HepG2 (cell line): ENCODE data around the gene RBCK1. TPM values are rescaled to one million over a fixed set of nuclear protein-coding genes. Genes with fewer than 3 reads are reported as not detected.
A peak's percentile ranks its signal among the peaks of the same experiment; 100 is the strongest.

Experiments used
- ATM ChIP-seq: fragments of 450-650 bp; IDR thresholded peaks from 2 replicates; pipeline ENCODE4 v1.7.1; 2017; ENCODE audit warnings: mild to moderate bottlenecking, borderline replicate concordance
- FOXK2 ChIP-seq: fragments of 450-650 bp; IDR thresholded peaks from 2 replicates; pipeline ENCODE4 v1.6.1; 2016
- NFYC ChIP-seq: IDR thresholded peaks from 2 replicates; pipeline ENCODE4 v1.6.1; 2016; ENCODE audit warnings: missing genetic modification reagents, missing compliant biosample characterization
- RBM22 ChIP-seq: fragments of 200-400 bp; formaldehyde crosslinking; optimal IDR thresholded peaks from 2 replicates; pipeline ENCODE3; 2017; ENCODE audit warnings: mild to moderate bottlenecking, low read length, moderate library complexity
- SP1 ChIP-seq, 2 experiments: fragments of 450-650 bp in 1 of 2; sonication (generic) in 1 of 2; formaldehyde crosslinking in 1 of 2; IDR thresholded peaks; 2 replicates each; pipeline versions ENCODE4 v1.4.0 to v1.6.1; 2016 to 2020; ENCODE audit warnings: missing genetic modification reagents in 1 of 2
- SP4 ChIP-seq: sonication (generic); formaldehyde crosslinking; IDR thresholded peaks from 2 replicates; pipeline ENCODE4 v1.8.1; 2023; ENCODE audit warnings: mild to moderate bottlenecking, missing genetic modification reagents
- ZMYM4 ChIP-seq: sonication (generic); formaldehyde crosslinking; IDR thresholded peaks from 2 replicates; pipeline ENCODE4 v1.8.1; 2023; ENCODE audit warnings: mild to moderate bottlenecking, missing genetic modification reagents
- ZNF124 ChIP-seq: sonication (generic); formaldehyde crosslinking; IDR thresholded peaks from 2 replicates; pipeline ENCODE4 v1.4.0; 2020; ENCODE audit warnings: missing genetic modification reagents
- ZNF598 ChIP-seq: sonication (generic); formaldehyde crosslinking; IDR thresholded peaks from 2 replicates; pipeline ENCODE4 v1.5.1; 2020; ENCODE audit warnings: mild to moderate bottlenecking, missing genetic modification reagents, borderline replicate concordance
- ZZZ3 ChIP-seq: sonication (generic); formaldehyde crosslinking; IDR thresholded peaks from 2 replicates; pipeline ENCODE4 v1.4.0; 2020; ENCODE audit warnings: missing genetic modification reagents, mild to moderate bottlenecking, borderline replicate concordance
- polyA plus RNA-seq, 8 experiments: library from polyadenylated mRNA; depleted of rRNA in 3 of 8; stranded (reverse) in 7 of 8; unstranded in 1 of 8; fragments of >200 nt; fragmentation: Illumina TruSeq in 4 of 8; extraction: Trizol in 4 of 8; gene quantifications; 2 replicates each; pipeline versions ENCODE4 v1.2.1 to v1.2.3, GENCODE V29; 2011 to 2016; ENCODE audit warnings: low read depth in 4 of 8, missing spikeins in 1 of 8, mixed read lengths in 1 of 8; ENCODE audit not compliant: insufficient read depth in 1 of 8
- total RNA-seq, 5 experiments: library from RNA; depleted of rRNA; stranded (reverse); fragments of >200 nt; fragmentation: Illumina TruSeq; extraction: Trizol; gene quantifications; 2 replicates each; pipeline ENCODE4 v1.2.3, GENCODE V29; 2016; ENCODE audit warnings: low read depth in 1 of 5
- TF ChIP-seq, protein P1 (sequence below), 2 experiments: sonication (generic) in 1 of 2; formaldehyde crosslinking in 1 of 2; IDR thresholded peaks; 2 replicates each; pipeline versions ENCODE4 v1.4.0 to v1.6.1; 2016 to 2020; ENCODE audit warnings: borderline replicate concordance in 1 of 2, low read depth in 1 of 2, mild to moderate bottlenecking in 1 of 2, missing genetic modification reagents in 1 of 2
- TF ChIP-seq, protein P2 (sequence below): sonication (generic); formaldehyde crosslinking; IDR thresholded peaks from 2 replicates; pipeline ENCODE4 v1.5.1; 2020; ENCODE audit warnings: mild to moderate bottlenecking, missing genetic modification reagents
- TF ChIP-seq, protein P3 (sequence below): sonication (generic); formaldehyde crosslinking; conservative IDR thresholded peaks from 2 replicates; pipeline ENCODE4 v1.4.0; 2020; ENCODE audit warnings: missing genetic modification reagents
- TF ChIP-seq, protein P4 (sequence below): IDR thresholded peaks from 2 replicates; pipeline ENCODE4 v1.6.1; 2016; ENCODE audit warnings: control low read depth
- TF ChIP-seq, protein P5 (sequence below): sonication (generic); formaldehyde crosslinking; IDR thresholded peaks from 2 replicates; pipeline ENCODE4 v1.4.0; 2020; ENCODE audit warnings: mild to moderate bottlenecking, missing genetic modification reagents
- TF ChIP-seq, protein P6 (sequence below): sonication (generic); formaldehyde crosslinking; IDR thresholded peaks from 2 replicates; pipeline ENCODE4 v1.8.0; 2022; ENCODE audit warnings: missing genetic modification reagents, low read depth, mild to moderate bottlenecking, borderline replicate concordance

The RBCK1 gene
- total and polyA plus RNA-seq, 2 of the 13 experiments (the other 11 are each of a cell fraction or from before 2014, with no cell fraction given) = 149 to 215 TPM

DNA sequence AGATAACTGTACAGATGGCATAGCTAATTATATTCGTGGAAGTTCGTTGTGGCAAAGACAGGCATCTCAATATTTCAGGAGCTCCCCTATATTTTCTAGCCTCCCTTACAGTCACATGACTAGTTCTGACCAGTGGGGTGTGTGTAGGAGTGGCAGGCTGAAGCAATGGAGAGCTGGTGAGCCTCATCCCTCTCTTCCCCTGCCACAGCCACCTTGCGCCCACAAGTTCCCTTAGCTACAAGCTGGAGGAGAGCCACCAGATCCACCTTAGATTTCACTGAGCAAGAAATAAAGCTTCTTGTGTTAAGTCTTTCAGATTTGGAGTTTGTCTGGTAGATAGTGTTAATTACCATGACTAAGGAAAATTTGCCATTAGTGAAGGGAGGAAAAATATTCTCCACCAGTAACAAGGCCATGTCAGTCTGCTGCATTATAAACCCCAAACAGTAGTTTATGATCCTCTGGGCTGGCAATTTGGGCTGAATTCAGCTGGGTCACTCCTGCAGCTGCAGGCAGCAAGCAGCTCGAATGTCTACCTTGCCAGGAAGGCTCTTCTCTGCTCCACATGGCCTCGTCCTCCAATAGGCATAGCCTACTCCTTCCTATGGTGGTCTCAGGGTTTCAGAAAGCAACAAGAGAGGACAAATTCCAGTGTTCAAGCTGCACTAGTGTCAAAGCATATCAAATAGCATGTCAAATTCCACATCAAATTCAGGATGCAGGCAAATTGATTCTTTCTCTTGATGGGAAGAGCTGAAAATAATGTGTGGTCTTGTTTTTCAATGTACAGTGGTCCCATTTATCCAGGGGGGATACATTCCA, 7.4 kb upstream of the RBCK1 start (continued):
- TF ChIP-seq, protein P1, sequence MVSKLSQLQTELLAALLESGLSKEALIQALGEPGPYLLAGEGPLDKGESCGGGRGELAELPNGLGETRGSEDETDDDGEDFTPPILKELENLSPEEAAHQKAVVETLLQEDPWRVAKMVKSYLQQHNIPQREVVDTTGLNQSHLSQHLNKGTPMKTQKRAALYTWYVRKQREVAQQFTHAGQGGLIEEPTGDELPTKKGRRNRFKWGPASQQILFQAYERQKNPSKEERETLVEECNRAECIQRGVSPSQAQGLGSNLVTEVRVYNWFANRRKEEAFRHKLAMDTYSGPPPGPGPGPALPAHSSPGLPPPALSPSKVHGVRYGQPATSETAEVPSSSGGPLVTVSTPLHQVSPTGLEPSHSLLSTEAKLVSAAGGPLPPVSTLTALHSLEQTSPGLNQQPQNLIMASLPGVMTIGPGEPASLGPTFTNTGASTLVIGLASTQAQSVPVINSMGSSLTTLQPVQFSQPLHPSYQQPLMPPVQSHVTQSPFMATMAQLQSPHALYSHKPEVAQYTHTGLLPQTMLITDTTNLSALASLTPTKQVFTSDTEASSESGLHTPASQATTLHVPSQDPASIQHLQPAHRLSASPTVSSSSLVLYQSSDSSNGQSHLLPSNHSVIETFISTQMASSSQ (IDR thresholded peaks at IDR 0.05; ENCODE audit: low read depth) = no peak; the same call in 1 of the 2 replicates
- TF ChIP-seq, protein P1 (CRISPR knock-in tag; IDR thresholded peaks at IDR 0.05; ENCODE audit: borderline replicate concordance) = no peak
- TF ChIP-seq, protein P2, sequence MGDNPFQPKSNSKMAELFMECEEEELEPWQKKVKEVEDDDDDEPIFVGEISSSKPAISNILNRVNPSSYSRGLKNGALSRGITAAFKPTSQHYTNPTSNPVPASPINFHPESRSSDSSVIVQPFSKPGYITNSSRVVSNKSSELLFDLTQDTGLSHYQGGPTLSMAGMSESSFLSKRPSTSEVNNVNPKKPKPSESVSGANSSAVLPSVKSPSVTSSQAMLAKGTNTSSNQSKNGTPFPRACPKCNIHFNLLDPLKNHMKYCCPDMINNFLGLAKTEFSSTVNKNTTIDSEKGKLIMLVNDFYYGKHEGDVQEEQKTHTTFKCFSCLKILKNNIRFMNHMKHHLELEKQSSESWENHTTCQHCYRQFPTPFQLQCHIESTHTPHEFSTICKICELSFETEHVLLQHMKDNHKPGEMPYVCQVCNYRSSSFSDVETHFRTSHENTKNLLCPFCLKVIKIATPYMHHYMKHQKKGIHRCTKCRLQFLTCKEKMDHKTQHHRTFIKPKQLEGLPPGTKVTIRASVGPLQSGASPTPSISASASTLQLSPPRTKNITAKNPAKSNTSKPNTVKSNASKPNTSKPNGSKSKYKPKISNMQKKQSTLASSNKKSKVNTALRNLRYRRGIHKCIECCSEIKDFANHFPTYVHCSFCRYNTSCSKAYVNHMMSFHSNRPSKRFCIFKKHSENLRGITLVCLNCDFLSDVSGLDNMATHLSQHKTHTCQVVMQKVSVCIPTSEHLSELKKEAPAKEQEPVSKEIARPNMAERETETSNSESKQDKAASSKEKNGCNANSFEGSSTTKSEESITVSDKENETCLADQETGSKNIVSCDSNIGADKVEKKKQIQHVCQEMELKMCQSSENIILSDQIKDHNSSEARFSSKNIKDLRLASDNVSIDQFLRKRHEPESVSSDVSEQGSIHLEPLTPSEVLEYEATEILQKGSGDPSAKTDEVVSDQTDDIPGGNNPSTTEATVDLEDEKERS = no peak
- TF ChIP-seq, protein P3, sequence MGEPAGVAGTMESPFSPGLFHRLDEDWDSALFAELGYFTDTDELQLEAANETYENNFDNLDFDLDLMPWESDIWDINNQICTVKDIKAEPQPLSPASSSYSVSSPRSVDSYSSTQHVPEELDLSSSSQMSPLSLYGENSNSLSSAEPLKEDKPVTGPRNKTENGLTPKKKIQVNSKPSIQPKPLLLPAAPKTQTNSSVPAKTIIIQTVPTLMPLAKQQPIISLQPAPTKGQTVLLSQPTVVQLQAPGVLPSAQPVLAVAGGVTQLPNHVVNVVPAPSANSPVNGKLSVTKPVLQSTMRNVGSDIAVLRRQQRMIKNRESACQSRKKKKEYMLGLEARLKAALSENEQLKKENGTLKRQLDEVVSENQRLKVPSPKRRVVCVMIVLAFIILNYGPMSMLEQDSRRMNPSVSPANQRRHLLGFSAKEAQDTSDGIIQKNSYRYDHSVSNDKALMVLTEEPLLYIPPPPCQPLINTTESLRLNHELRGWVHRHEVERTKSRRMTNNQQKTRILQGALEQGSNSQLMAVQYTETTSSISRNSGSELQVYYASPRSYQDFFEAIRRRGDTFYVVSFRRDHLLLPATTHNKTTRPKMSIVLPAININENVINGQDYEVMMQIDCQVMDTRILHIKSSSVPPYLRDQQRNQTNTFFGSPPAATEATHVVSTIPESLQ (CRISPR knock-in tag) = no peak
- TF ChIP-seq, protein P4, sequence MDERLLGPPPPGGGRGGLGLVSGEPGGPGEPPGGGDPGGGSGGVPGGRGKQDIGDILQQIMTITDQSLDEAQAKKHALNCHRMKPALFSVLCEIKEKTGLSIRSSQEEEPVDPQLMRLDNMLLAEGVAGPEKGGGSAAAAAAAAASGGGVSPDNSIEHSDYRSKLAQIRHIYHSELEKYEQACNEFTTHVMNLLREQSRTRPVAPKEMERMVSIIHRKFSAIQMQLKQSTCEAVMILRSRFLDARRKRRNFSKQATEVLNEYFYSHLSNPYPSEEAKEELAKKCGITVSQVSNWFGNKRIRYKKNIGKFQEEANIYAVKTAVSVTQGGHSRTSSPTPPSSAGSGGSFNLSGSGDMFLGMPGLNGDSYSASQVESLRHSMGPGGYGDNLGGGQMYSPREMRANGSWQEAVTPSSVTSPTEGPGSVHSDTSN (CRISPR knock-in tag) = 0 out of 2 replicates have a peak, but pooled peaks have one; percentile 16
- peak; percentile 37; the same call in 1 of the 2 replicates for TF ChIP-seq ZMYM4 (CRISPR knock-in tag)
- TF ChIP-seq, protein P5, sequence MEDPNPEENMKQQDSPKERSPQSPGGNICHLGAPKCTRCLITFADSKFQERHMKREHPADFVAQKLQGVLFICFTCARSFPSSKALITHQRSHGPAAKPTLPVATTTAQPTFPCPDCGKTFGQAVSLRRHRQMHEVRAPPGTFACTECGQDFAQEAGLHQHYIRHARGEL (CRISPR knock-in tag) = no peak
- peak; percentile 98 for TF ChIP-seq RBM22
- peak; percentile 19; the same call in 1 of the 2 replicates for TF ChIP-seq ZNF124
- no peak for TF ChIP-seq ATM
- TF ChIP-seq SP1 (IDR thresholded peaks at IDR 0.05) = no peak
- TF ChIP-seq SP1 (CRISPR knock-in tag; IDR thresholded peaks at IDR 0.05) = no peak; the same call in 1 of the 2 replicates
- TF ChIP-seq, protein P6, sequence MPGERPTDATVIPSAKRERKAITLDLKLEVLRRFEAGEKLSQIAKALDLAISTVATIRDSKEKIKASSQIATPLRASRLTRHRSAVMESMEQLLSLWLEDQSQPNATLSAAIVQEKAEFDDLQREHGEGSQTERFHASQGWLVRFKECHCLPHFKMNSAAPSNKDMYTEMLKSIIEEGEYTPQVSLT = no peak
- TF ChIP-seq ZNF598 (CRISPR knock-in tag) = peak; percentile 71; the same call in 1 of the 2 replicates
- peak; percentile 36; the same call in 1 of the 2 replicates for TF ChIP-seq SP4 (CRISPR knock-in tag)
- TF ChIP-seq FOXK2 = no peak
- TF ChIP-seq NFYC (CRISPR knock-in tag) = peak; percentile 66
- TF ChIP-seq ZZZ3 (CRISPR knock-in tag) = no peak
